ENCODE measurements around the gene TMED5.
A peak's percentile ranks its signal among the peaks of the same experiment; 100 is the strongest.

The TMED5 gene

GRCh38 chr1:93143769-93144168 lies 36.4 kb downstream of the TMED5 start (continued):
- no peak for TF ChIP-seq ZSCAN18 (tag by site-specific recombination; IDR thresholded peaks at IDR 0.05)
- no peak for TF ChIP-seq MEIS1 (CRISPR knock-in tag; IDR thresholded peaks at IDR 0.05; ENCODE audit: borderline replicate concordance)
- no peak for TF ChIP-seq EGR2 (tag by site-specific recombination; IDR thresholded peaks at IDR 0.05; ENCODE audit: low read depth)
- no peak for TF ChIP-seq ZNF660 (tag by site-specific recombination; IDR thresholded peaks at IDR 0.05)
- TF ChIP-seq ZNF292 (tag by site-specific recombination; IDR thresholded peaks at IDR 0.05; ENCODE audit: borderline replicate concordance, low read depth) = no peak
- no peak for TF ChIP-seq ZNF529 (tag by site-specific recombination; IDR thresholded peaks at IDR 0.05; ENCODE audit: insufficient replicate concordance)
- TF ChIP-seq ZBTB17 (tag by site-specific recombination; IDR thresholded peaks at IDR 0.05) = no peak
- no peak for TF ChIP-seq ZNF169 (tag by site-specific recombination; IDR thresholded peaks at IDR 0.05)
- no peak for TF ChIP-seq ZNF639 (tag by site-specific recombination; IDR thresholded peaks at IDR 0.05)
- no peak for TF ChIP-seq ZNF121 (tag by site-specific recombination; IDR thresholded peaks at IDR 0.05)
- peak; percentile 66 for TF ChIP-seq ZNF426 (tag by site-specific recombination; IDR thresholded peaks at IDR 0.05)
- TF ChIP-seq ZFHX2 (tag by site-specific recombination; conservative IDR thresholded peaks at IDR 0.05) = no peak
- no peak for TF ChIP-seq ZNF24 (tag by site-specific recombination; IDR thresholded peaks at IDR 0.05)
- peak; percentile 53; the same call in 1 of the 2 replicates for TF ChIP-seq ZNF140 (tag by site-specific recombination; IDR thresholded peaks at IDR 0.05)
- TF ChIP-seq SP7 (tag by site-specific recombination; IDR thresholded peaks at IDR 0.05) = no peak
- no peak for TF ChIP-seq ZBTB6 (tag by site-specific recombination; IDR thresholded peaks at IDR 0.05)
- no peak for TF ChIP-seq ZNF785 (tag by site-specific recombination; IDR thresholded peaks at IDR 0.05)
- no peak for TF ChIP-seq ZNF114 (tag by site-specific recombination; IDR thresholded peaks at IDR 0.05)
- no peak for TF ChIP-seq KLF7 (tag by site-specific recombination; IDR thresholded peaks at IDR 0.05; ENCODE audit: borderline replicate concordance)
- TF ChIP-seq, protein P1, sequence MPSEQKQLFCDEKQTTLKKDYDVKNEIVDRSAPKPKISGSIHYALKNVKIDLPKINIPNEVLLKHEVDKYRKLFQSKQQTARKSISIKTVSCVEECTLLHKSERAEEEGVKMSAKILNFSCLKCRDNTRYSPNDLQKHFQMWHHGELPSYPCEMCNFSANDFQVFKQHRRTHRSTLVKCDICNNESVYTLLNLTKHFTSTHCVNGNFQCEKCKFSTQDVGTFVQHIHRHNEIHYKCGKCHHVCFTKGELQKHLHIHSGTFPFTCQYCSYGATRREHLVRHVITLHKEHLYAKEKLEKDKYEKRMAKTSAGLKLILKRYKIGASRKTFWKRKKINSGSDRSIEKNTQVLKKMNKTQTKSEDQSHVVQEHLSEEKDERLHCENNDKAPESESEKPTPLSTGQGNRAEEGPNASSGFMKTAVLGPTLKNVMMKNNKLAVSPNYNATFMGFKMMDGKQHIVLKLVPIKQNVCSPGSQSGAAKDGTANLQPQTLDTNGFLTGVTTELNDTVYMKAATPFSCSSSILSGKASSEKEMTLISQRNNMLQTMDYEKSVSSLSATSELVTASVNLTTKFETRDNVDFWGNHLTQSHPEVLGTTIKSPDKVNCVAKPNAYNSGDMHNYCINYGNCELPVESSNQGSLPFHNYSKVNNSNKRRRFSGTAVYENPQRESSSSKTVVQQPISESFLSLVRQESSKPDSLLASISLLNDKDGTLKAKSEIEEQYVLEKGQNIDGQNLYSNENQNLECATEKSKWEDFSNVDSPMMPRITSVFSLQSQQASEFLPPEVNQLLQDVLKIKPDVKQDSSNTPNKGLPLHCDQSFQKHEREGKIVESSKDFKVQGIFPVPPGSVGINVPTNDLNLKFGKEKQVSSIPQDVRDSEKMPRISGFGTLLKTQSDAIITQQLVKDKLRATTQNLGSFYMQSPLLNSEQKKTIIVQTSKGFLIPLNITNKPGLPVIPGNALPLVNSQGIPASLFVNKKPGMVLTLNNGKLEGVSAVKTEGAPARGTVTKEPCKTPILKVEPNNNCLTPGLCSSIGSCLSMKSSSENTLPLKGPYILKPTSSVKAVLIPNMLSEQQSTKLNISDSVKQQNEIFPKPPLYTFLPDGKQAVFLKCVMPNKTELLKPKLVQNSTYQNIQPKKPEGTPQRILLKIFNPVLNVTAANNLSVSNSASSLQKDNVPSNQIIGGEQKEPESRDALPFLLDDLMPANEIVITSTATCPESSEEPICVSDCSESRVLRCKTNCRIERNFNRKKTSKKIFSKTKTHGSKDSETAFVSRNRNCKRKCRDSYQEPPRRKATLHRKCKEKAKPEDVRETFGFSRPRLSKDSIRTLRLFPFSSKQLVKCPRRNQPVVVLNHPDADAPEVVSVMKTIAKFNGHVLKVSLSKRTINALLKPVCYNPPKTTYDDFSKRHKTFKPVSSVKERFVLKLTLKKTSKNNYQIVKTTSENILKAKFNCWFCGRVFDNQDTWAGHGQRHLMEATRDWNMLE (tag by site-specific recombination; conservative IDR thresholded peaks at IDR 0.05; ENCODE audit: low read depth) = peak; percentile 77
- TF ChIP-seq ZNF37A (tag by site-specific recombination; IDR thresholded peaks at IDR 0.05) = no peak
- TF ChIP-seq MZF1 (tag by site-specific recombination; IDR thresholded peaks at IDR 0.05; ENCODE audit: borderline replicate concordance) = no peak
- no peak for TF ChIP-seq ZIC2 (tag by site-specific recombination; IDR thresholded peaks at IDR 0.05)
- no peak for TF ChIP-seq ZNF658 (tag by site-specific recombination; IDR thresholded peaks at IDR 0.05)
- TF ChIP-seq, protein P2, sequence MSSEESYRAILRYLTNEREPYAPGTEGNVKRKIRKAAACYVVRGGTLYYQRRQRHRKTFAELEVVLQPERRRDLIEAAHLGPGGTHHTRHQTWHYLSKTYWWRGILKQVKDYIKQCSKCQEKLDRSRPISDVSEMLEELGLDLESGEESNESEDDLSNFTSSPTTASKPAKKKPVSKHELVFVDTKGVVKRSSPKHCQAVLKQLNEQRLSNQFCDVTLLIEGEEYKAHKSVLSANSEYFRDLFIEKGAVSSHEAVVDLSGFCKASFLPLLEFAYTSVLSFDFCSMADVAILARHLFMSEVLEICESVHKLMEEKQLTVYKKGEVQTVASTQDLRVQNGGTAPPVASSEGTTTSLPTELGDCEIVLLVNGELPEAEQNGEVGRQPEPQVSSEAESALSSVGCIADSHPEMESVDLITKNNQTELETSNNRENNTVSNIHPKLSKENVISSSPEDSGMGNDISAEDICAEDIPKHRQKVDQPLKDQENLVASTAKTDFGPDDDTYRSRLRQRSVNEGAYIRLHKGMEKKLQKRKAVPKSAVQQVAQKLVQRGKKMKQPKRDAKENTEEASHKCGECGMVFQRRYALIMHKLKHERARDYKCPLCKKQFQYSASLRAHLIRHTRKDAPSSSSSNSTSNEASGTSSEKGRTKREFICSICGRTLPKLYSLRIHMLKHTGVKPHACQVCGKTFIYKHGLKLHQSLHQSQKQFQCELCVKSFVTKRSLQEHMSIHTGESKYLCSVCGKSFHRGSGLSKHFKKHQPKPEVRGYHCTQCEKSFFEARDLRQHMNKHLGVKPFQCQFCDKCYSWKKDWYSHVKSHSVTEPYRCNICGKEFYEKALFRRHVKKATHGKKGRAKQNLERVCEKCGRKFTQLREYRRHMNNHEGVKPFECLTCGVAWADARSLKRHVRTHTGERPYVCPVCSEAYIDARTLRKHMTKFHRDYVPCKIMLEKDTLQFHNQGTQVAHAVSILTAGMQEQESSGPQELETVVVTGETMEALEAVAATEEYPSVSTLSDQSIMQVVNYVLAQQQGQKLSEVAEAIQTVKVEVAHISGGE (tag by site-specific recombination; conservative IDR thresholded peaks at IDR 0.05; ENCODE audit: low read depth) = peak; percentile 53
